ENCODE results near the gene NLGN3.

DNA sequence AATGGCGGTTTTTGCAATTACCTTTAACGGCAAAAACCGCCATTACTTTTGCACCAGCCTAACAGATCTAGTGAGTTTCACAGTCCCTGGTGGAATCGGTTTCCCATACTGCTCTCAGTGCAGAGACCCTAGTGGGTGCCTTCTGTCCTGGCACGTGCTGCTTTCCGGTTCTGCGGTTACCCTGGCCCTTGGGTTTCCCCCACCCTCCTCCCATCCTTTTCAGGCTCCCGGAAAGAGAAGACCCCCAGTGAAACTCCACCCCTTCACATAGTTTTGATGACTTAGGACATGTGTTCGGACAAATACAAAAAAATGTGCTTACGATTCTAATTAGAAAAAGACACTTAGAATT lies 36.9 kb downstream of the NLGN3 start:
- no peak for TF ChIP-seq CTCF (IDR thresholded peaks at IDR 0.05; ENCODE audit: low read depth, low read length)
- no peak for TF ChIP-seq EZH2phosphoT487 (IDR thresholded peaks at IDR 0.05; ENCODE audit: low read depth)
